GM08714 (cell line): ENCODE measurements around the gene COPG1.

Experiments used
- H3K4me3 ChIP-seq: fragments of 200-500 bp; sonication (Bioruptor generic); 2 replicates; pipeline ENCODE4 v1.5.1; 2014; ENCODE audit warnings: mild to moderate bottlenecking, low read length, inconsistent platforms
- ZNF274 ChIP-seq: IDR thresholded peaks from 2 replicates; pipeline ENCODE4 v1.6.1; 2012; ENCODE audit warnings: mild to moderate bottlenecking, low read depth, low read length

The COPG1 gene

GRCh38 chr3:129320825-129321487, 71.5 kb downstream of the COPG1 start:
- H3K4me3 ChIP-seq, result no peak overlapping the region
- TF ChIP-seq ZNF274, result no peak

GRCh38 chr3:129321887-129322286, 72.5 kb downstream of the COPG1 start:
- TF ChIP-seq ZNF274, result no peak
- no peak overlapping the region for H3K4me3 ChIP-seq

- no peak overlapping the region for H3K4me3 ChIP-seq
- no peak for TF ChIP-seq ZNF274
Measured at GRCh38 chr3:129323651-129324294, 74.4 kb downstream of the COPG1 start.

- TF ChIP-seq ZNF274, result no peak
- no peak overlapping the region for H3K4me3 ChIP-seq
Measured at GRCh38 chr3:129324855-129325254, 75.4 kb downstream of the COPG1 start.

GRCh38 chr3:129325383-129325782, 76.0 kb downstream of the COPG1 start:
- no peak for TF ChIP-seq ZNF274
- no peak overlapping the region for H3K4me3 ChIP-seq

- no peak overlapping the region for H3K4me3 ChIP-seq
- TF ChIP-seq ZNF274, result no peak
Measured at GRCh38 chr3:129326138-129326537, 76.7 kb downstream of the COPG1 start.

GRCh38 chr3:129326595-129326994, 77.2 kb downstream of the COPG1 start:
- no peak for TF ChIP-seq ZNF274
- no peak overlapping the region for H3K4me3 ChIP-seq
